Breast epithelium (tissue), 3 donors: ENCODE data around the gene GANC.

Source experiments
- POLR2AphosphoS5 ChIP-seq, 3 donors: sonication (generic); formaldehyde crosslinking; IDR thresholded peaks; one replicate each; pipeline ENCODE4 v1.6.1; 2017; ENCODE audit warnings: antibody characterized with exemption in 3 of 3
- TF ChIP-seq, protein P1 (sequence below), 3 donors: fragments of 450-650 bp; IDR thresholded peaks; one replicate each; pipeline ENCODE4 v1.5.1; 2016 to 2017; ENCODE audit warnings: antibody characterized with exemption in 3 of 3, mild to moderate bottlenecking in 3 of 3, moderate library complexity in 3 of 3

GRCh38 chr15:42395838-42396237, 122.8 kb downstream of the GANC start:
- no peak for TF ChIP-seq POLR2AphosphoS5 (IDR thresholded peaks at IDR 0.05)
- TF ChIP-seq, protein P1, sequence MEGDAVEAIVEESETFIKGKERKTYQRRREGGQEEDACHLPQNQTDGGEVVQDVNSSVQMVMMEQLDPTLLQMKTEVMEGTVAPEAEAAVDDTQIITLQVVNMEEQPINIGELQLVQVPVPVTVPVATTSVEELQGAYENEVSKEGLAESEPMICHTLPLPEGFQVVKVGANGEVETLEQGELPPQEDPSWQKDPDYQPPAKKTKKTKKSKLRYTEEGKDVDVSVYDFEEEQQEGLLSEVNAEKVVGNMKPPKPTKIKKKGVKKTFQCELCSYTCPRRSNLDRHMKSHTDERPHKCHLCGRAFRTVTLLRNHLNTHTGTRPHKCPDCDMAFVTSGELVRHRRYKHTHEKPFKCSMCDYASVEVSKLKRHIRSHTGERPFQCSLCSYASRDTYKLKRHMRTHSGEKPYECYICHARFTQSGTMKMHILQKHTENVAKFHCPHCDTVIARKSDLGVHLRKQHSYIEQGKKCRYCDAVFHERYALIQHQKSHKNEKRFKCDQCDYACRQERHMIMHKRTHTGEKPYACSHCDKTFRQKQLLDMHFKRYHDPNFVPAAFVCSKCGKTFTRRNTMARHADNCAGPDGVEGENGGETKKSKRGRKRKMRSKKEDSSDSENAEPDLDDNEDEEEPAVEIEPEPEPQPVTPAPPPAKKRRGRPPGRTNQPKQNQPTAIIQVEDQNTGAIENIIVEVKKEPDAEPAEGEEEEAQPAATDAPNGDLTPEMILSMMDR (IDR thresholded peaks at IDR 0.05) = no peak
